EL (cell line): ENCODE measurements around the gene CPA4.
A peak's percentile ranks its signal among the peaks of the same experiment; 100 is the strongest.
"Not testable (repeated sequence)": the region's sequence is repeated elsewhere in the genome, so short reads cannot be mapped to it uniquely, and the experiment has no call there.

ENCODE experiments used
- DNase-seq: peaks from one replicate; pipeline ENCODE4 v3.0.0-alpha.2; 2016

Gene CPA4, protein sequence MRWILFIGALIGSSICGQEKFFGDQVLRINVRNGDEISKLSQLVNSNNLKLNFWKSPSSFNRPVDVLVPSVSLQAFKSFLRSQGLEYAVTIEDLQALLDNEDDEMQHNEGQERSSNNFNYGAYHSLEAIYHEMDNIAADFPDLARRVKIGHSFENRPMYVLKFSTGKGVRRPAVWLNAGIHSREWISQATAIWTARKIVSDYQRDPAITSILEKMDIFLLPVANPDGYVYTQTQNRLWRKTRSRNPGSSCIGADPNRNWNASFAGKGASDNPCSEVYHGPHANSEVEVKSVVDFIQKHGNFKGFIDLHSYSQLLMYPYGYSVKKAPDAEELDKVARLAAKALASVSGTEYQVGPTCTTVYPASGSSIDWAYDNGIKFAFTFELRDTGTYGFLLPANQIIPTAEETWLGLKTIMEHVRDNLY

DNA sequence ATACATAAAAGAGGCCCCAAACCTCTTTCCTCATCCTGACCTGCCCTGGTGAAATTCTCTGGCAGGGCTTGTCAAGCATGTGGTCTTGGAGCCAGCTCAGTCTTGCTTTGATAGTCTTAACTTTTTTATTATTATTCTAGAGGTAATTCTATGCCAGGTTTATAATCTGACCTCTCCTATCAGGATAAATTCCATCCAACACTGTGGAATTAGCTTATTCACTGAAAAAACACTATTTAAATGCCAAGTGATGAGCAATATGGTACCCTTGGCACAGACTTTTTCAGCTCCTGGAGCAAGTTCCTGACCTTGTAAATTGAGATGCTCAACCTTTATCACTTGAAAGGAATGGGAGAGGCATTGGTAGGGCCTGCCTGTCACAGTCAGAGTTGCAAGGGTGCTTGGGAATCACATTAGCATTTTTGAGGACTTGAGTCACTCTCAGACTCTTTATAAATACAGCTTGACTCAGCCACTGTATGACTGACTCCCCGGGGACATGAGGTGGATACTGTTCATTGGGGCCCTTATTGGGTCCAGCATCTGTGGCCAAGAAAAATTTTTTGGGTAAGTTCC, at the start of gene CPA4:
Gene CPA4 (plus strand): TSS at position 480 of the 576 bp plus-strand sequence. CDS start 20 bp downstream, at position 500.
- DNase-seq: peak; percentile 98

DNA sequence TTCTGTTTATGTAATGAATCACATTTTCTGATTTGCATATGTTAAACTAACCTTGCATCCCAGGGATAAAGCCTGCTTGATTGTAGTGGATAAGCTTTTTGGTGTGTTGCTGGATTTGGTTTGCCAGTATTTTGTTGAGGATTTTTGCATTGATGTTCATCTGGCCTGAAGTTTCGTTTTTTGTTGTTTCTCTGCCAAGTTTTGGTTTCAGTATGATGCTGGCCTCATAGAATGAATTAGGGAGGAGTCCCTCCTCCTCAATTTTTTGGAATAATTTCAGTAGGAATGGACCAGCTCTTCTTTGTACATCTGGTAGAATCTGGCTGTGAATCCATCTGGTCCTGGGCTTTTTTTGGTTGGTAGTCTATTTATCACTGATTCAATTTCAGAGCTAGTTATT, 49.5 kb upstream of the CPA4 start:
- DNase-seq: peak; percentile 10

DNA sequence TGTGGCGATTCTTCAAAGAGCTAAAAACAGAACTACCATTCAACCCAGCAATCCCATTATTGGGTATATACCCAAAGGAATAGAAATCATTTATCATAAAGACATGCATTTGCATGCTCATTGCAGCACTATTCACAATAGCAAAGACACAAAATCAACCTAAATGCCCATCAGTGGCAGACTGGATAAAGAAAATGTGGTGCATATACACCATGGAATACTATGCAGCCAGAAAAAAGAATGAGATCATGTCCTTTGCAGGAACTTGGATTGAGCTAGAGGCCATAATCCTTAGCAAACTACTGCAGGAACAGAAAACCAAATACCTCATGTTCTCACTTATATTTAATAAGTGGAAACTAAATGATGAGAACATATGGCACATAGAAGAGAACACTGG, 46.5 kb upstream of the CPA4 start:
- not testable (repeated sequence) for DNase-seq

DNA sequence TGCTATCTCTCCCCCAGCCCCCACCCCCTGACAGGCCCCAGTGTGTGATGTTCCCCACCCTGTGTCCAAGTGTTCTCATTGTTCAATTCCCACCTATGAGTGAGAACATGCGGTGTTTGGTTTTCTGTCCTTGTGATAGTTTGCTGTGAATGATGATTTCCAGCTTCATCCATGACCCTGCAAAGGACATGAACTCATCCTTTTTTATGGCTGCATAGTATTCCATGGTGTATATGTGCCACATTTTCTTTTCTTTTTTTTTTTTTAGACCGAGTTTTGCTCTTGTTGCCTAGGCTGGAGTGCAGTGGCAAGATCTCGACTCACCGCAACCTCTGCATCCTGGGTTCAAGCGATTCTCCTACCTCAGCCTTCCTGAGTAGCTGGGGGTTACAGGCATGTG, 44.1 kb upstream of the CPA4 start:
- not testable (repeated sequence) for DNase-seq

DNA sequence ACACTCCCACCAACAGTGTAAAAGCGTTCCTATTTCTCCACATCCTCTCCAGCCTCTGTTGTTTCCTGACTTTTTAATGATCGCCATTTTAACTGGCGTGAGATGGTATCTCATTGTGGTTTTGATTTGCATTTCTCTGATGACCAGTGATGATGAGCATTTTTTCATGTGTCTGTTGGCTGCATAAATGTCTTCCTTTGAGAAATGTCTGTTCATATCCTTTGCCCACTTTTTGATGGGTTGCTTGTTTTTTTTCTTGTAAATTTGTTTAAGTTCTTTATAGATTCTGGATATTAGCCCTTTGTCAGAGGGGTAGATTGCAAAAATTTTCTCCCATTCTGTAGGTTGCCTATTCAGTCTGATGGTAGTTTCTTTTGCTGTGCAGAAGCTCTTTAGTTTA, 43.3 kb upstream of the CPA4 start:
- not testable (repeated sequence) for DNase-seq

DNA sequence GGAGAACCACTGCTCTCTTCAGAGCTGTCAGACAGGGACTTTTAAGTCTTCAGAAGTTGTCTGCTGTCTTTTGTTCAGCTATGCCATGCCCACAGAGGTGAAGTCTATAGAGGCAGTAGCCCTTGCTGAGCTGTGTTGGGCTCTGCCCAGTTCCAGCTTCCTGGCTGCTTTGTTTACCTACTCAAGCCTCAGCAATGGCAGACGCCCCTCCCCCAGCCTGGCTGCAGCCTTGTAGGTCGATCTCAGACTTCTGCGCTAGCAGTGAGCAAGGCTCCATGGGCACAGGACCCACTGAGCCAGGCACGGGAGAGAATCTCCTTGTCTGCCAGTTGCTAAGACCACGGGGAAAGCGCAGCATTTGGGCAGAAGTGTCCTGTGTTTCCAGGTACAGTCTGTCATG, 38.4 kb upstream of the CPA4 start:
- DNase-seq: no peak

DNA sequence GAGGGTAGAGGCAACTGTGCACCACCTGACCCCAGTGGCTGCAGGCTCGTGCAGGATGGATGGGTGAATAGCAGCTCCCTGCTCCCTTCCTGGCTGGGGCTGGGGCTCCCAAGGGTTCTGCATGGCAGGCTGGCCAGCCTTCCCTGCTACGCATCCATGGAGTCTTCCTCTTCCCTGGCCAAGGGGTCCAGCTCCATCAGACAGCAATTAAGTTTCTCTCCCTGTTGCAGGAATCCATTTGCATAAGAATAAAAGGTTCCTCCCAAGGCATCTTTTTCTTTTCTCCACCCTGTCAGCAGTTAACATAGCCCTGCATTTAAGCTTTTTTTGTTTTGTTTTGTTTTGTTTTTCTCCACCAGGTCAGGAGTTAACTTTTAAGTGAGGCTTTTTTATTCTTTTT, 36.3 kb upstream of the CPA4 start:
- DNase-seq: no peak

DNA sequence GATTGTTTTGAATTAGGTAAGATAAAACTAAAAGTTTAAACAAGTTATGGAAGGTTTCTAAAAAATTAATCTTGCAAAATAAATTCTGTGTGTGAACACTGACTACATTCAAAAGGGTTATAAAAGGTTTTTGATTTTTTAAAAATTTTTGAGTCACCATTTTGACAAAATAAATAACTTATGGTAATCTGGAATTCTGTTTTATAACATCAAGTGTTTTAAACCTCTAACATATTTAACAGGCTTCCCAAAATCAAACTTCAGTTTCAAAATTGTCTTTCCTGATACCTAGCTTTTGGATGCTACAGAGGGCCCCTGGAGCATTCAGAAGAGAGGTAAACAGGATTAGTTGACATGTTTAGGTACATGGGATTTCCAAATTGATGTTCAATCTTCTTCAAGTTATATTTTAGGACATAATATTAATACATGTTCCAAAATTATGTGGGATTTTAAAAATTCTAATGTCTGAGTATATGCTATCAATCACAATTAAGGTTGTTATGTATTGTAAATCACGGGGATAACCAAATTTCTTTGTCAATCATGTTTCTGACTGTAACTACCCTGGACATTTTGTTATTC, 34.4 kb upstream of the CPA4 start:
- no peak for DNase-seq

DNA sequence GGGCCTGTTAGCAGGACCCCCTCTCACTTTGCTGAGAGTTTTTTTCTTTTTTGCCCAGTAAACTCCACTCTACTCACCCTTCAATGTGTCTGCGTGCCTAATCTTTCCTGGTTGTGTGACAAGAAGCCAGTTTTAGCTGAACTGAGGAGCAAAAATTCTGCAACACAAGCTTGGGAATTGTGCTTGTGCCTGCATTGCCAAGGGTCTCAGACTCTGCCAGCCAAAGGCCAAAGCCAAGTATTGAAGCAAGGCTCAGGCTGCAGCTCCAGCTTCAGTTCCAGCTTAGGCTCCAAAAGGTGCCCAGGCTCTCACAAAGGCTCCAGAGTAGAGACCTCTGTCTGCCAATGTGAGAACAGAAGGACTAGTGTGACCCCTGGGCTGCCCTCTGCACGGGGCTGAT, 30.5 kb upstream of the CPA4 start:
- DNase-seq: no peak

DNA sequence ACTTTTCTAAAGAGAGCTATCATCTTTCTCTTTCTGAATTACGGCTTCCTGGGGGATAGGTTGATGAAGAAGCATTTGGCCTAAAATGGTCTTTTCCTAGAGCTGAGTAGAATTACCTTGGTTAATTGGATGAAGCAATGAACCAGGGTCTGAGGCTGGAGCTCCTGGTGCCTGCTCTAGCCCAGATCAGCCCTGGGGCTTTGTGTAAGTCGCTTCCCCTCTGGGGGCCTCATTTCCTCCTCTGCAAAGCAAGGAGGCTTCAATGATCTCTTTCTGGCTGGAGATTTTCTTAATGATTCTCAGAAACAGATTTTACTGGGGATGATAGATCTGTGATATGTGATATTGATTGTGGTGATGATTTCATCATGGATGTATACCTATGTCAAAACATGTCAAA, 29.8 kb upstream of the CPA4 start:
- DNase-seq: no peak

DNA sequence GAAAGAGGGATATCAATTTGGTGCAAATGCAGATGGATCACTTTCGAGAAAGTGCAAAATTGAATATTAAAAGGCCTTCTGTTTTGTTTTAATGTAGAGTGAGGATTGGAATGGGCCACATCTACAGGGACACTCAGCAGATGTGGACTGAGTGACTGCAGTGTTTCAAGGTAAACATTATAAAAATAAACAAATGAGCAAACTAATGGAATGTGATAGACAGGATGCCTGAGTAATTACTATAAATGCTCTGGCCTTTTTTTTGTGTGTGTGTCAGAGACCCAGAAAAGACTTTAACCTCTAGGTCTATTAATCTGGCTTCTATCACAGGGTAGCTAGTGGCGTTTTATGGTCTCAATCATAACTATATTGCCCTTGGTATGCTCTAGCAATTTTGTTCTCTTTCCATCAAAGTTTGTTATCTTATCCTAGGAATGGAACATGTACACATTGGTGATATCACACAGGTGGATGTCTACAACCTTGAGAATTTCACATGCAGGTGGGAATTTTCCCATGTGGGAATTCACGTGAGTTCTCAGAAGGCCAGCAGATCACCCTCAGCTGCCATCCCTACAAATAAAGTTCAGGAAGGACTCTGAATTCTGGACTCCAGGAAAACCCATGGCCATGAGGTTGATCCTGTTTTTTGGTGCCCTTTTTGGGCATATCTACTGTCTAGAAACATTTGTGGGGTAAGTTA, 26.6 kb upstream of the CPA4 start, which contains the start of gene CPA2:
Gene CPA2 (plus strand): TSS at position 606 of the 703 bp plus-strand sequence. CDS start 19 bp downstream, at position 625.
- no peak for DNase-seq

DNA sequence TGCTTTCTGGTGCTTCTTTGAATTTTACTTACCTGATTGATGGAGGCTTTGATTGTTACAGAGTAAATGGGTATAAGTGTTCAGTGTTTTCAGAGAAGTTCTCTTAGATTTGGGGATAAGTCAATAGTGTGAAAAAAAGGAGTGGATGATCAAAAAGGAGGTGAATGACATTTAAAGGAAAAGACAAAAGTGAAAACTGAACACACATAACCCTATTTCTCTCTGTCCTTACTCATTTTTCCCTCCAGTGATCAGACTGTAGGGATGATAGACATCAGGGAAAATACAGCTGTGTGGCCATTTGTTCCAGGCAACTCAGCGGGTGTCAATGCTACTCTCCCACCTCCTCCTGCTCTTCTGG, 26.0 kb upstream of the CPA4 start:
- no peak for DNase-seq

DNA sequence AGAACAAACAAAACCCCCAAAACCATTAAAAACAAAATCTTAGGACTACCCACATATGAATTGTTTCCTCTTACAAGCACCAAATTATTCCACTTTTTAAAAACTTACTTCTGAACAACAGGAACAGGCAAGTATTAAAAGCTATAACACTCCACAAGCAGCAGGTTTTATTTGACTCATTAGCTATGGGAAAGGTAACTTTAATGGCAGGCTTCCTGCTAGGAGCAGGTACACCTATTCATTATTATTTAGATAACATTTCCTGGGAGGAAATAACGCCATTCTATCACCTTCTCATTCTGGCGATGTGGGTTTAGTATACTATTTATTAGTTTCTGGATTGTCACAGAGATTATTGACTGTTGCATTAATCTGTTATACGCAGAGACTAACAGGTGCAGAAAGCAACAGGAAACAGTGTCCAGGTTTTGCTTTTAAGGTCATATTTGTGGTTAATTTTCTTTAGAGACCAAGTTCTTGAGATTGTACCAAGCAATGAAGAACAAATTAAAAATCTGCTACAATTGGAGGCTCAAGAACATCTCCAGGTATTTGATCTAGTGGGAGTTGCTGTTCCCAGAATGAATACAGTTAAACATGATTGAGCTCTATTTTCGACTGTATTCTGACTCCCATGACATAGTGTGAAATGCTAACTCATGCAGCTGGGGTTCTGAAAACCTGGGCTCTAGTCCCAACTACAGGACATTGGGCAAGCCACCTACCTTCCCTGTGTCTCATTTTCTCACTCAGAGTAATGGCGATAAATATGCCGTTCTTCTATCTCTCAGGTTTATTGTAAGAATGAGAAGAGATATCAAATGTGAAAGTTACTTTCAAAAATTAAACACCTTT, 24.3 kb upstream of the CPA4 start:
- DNase-seq: no peak

DNA sequence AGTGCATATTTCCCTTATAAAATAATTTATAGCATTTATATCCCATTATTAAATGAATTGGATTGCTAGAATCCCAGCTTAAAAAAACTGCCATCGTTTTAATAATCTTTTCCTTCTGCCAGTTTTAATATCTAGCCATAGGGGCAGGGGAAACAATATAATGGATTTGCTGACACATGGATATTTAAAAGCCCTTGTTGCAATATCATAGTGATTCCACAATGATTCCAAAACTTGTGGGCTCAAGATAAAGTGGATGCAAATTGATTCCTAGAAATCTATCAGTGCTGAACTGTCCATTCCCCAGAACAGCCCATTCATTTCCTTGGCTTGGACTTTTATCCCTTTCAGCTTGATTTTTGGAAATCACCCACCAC, 23.7 kb upstream of the CPA4 start:
- DNase-seq: no peak

DNA sequence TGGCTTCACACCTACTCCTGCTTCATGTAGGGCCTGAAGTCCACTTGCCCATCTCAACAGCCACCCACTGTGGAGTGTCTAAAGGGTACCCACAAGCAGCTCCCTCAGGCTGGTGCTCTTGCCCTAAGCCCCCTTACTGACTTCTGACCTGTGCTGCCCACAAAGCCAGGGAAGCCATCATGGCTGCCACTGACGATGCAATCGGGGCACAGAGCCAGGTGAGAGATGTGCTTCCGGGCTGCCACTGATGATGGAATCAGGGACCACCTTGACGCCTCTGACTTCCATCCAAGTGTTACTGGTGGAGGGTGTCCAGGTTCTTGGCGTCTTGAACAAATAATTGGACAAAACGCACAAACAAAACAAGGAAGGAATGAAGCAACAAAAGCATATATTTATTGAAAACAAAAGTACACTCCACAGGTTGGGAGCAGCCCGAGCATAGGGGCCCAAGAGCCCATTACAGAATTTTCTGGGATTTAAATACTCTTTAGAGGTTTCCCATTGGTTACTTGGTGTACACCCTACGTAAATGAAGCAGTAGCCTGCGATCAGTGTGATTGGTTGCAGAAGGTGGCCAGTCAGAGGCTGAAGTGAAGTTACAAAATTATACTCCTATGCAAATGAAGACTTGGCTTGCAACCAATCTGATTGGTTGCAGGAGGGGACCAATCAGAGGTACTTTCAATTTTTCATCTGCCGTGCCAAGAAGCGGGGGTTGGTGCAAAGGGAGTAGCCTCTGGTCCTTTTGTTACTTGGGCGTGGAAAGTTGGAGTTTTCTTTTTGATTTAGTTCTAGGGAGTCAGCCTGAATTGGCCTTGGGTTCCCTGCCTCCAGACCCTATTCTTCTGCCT, 21.8 kb upstream of the CPA4 start:
- no peak for DNase-seq

DNA sequence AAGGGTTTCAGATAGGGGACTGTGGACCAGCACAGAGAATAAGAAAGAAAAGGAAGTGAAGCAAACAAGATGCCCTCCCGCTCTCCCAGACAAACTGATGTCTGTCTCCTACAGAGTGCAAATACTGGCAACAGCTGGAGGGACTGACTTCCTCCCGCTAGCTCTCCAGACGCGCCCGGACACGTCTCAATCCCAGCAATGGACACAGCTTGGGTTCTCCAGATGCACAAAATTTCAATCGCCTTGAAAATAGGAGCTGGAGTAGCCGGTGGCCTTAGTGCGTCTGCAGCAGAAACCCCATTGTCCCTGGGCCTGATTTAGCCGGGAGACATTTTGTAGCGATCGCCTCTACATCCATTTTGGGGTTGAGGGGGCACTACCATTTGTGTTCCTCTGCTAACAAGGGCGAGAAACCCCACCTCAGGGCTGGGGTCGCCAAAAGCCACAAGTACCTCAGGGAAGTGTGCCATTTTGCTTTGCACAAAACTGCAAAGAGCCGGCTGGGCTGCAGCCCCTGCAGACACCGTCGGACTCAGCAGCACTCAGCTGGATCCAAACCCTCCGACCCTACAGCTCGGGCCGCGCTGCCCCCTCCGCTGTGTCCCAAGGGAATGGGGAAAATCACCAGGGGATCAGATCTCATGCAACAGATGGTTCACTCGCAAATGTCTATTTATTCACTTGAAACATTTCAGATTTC, 20.4 kb upstream of the CPA4 start:
- DNase-seq: no peak

DNA sequence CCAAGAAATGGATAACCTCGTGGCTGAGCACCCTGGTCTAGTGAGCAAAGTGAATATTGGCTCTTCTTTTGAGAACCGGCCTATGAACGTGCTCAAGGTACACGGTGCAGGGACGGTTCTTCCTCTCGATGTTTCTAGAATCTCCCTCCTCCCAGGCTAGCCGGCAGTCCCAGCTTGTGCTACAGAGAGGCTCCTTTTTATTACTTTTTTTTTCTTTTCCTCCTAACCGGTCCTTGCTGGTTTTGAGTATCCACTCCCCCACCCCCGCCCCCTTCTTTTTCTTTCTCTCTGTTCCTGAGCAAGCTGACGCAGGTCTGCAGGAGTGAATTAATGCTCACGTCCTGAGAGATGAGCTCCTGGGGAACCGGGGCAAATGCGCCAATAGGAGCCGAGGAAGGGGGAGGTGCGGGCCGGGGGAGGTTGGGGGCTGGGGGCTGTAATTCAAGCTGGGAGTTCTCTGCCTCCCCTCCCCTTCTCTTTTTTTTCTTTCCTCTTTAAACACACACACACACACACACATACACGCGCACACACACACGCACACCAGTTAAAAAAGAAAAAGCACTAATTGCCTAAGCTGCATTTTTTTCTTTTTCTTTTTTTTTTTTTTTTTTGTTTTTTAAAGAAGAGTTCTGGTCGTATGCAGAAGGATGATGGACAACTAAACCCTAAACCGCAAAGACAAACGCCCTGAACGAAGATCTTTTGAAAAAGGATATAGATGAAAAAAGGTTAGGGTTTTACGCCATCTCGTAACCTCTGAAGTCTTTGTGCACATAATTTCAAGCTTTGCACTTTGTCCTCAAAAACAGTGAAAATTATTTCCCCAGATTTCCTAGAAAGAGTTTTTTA, 19.7 kb upstream of the CPA4 start:
- peak; percentile 16 for DNase-seq

DNA sequence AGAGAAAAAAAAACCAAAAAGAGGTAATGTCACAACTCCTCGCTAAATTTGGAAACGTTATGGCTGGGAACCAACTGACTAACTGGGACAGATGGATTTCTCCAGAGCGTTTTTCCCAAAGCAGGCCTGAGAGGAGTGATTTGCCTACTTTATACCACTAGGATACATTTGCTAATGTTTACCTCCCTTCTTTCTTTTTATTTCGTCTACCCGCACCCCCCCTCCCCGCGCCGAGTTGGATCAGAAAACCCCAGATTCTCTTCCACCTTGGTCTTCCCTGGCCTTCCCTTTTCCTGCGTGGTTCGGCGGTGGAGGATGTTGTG, 19.1 kb upstream of the CPA4 start:
- no peak for DNase-seq

DNA sequence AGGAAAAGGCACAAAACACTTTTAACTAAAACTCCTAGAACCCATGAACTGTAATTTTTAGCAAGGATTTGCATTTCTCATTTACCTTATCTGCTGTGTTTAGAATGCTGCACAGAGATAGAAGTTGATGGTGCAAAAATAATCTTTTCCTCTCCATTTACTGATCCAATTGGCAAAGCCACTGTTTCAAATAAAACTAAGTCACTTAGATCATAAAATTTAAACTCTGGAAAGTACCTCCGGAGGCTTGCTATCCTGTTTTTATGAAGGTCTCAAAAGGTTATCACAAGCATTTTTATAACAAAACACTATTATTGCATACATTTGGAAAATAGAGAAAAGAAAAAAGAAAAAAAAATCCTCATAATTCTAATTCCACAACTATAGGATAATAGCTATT, 18.7 kb upstream of the CPA4 start:
- no peak for DNase-seq

DNA sequence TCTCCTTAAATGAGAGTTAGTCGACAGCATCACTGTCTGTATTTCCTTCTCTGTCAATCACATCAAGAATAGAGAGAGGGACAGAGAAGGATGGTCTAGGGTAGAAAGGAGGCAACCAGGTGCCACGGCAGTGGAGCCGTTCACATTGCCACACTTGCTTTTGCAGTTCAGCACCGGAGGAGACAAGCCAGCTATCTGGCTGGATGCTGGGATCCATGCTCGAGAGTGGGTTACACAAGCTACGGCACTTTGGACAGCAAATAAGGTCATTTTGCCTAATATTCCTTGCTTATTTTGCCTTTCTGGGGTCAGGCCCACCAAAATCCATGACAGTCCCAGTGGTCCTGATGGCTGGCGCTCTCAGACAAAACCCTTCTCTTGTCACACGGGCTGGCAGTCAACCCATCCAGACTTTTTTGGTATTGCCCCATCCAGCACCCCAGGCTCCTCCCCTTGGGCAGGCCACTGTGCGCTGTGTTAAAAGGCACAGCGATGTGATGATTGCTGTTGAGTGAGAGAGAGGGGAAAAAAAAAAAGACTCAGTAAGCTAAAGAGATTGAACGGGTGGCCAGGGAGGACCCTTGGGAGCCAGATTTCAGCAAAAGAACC, 17.9 kb upstream of the CPA4 start:
- DNase-seq: no peak
